ENCODE measurements around the gene PTPRK. TPM values are rescaled to one million over a fixed set of nuclear protein-coding genes. Genes with fewer than 3 reads are reported as not detected.

The PTPRK gene
- total and polyA plus RNA-seq, 4 donors: 12.1 to 61.2 (median 29.1) TPM

DNA sequence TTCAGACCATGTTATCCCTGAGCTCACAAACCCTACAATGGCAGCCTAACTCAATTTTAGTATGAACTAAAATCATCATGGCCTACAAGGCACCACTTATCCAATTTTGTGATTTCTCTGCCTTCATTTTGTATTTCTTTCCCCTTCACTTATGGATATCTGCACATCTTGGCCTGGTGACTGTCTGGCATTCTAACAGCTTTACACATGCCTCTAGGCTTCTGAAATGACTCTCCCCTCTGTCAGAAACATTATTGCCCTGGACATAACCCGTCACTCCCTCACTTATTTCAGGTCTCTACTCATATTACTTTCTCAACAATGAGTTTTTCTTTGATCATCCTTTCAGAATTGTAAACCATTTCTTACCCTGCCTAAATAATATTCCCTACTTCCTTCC, 530.3 kb downstream of the PTPRK start:
- Histone ChIP-seq H3K36me3 (ENCODE audit: control insufficient read depth in 4 of 4, insufficient read depth in 3 of 4, low read depth in 1 of 4, low read length in 3 of 4) (peaks cover 0 to 6% (median 2%) of the 10 kb centered on the region in 4 donors), H3K27me3 (ENCODE audit: control insufficient read depth in 4 of 4, insufficient read depth in 4 of 4, low read length in 3 of 4) (no peaks in the 10 kb centered on the region), H3K4me3 (ENCODE audit: low read depth in 1 of 3, low read length in 3 of 3) (no peak overlapping the region), H3K9ac (ENCODE audit: low read depth in 1 of 2, low read length in 2 of 2) (no peak overlapping the region), H3K4me1 (ENCODE audit: control insufficient read depth in 4 of 4, insufficient read depth in 4 of 4, low read length in 3 of 4) (no peaks in the 10 kb centered on the region), H3K9me3 (ENCODE audit: control insufficient read depth in 4 of 4, low read length in 3 of 4) (no peaks in the 10 kb centered on the region), H3K27ac (ENCODE audit: low read depth in 1 of 2, low read length in 2 of 2) (no peak overlapping the region)
- 95% methylated on average over 1 of the region's 1 CpG for WGBS
- DNase-seq (ENCODE audit: low spot score): no peak
- TF ChIP-seq EGR1 (IDR thresholded peaks at IDR 0.05; ENCODE audit: low read depth in 2 of 2) (no peak), NR2F2 (IDR thresholded peaks at IDR 0.05) (no peak), CTCF (IDR thresholded peaks at IDR 0.05; ENCODE audit: low read depth, low read length, missing input control) (no peak), HNF4A (conservative IDR thresholded peaks at IDR 0.05) (no peak), ZBTB33 (IDR thresholded peaks at IDR 0.05) (no peak), RAD21 (IDR thresholded peaks at IDR 0.05) (no peak), GABPA (IDR thresholded peaks at IDR 0.05 in 1 of 2, conservative IDR thresholded peaks at IDR 0.05 in 1 of 2) (no peak), RXRA (IDR thresholded peaks at IDR 0.05) (no peak), SP1 (IDR thresholded peaks at IDR 0.05) (no peak), FOXA2 (IDR thresholded peaks at IDR 0.05) (no peak), YY1 (IDR thresholded peaks at IDR 0.05) (no peak), JUND (IDR thresholded peaks at IDR 0.05) (no peak), TAF1 (conservative IDR thresholded peaks at IDR 0.05) (no peak), FOXA1 (IDR thresholded peaks at IDR 0.05) (no peak)
- TF ChIP-seq, protein P1, sequence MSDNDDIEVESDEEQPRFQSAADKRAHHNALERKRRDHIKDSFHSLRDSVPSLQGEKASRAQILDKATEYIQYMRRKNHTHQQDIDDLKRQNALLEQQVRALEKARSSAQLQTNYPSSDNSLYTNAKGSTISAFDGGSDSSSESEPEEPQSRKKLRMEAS (IDR thresholded peaks at IDR 0.05): no peak
- TF ChIP-seq, protein P2, sequence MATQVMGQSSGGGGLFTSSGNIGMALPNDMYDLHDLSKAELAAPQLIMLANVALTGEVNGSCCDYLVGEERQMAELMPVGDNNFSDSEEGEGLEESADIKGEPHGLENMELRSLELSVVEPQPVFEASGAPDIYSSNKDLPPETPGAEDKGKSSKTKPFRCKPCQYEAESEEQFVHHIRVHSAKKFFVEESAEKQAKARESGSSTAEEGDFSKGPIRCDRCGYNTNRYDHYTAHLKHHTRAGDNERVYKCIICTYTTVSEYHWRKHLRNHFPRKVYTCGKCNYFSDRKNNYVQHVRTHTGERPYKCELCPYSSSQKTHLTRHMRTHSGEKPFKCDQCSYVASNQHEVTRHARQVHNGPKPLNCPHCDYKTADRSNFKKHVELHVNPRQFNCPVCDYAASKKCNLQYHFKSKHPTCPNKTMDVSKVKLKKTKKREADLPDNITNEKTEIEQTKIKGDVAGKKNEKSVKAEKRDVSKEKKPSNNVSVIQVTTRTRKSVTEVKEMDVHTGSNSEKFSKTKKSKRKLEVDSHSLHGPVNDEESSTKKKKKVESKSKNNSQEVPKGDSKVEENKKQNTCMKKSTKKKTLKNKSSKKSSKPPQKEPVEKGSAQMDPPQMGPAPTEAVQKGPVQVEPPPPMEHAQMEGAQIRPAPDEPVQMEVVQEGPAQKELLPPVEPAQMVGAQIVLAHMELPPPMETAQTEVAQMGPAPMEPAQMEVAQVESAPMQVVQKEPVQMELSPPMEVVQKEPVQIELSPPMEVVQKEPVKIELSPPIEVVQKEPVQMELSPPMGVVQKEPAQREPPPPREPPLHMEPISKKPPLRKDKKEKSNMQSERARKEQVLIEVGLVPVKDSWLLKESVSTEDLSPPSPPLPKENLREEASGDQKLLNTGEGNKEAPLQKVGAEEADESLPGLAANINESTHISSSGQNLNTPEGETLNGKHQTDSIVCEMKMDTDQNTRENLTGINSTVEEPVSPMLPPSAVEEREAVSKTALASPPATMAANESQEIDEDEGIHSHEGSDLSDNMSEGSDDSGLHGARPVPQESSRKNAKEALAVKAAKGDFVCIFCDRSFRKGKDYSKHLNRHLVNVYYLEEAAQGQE (IDR thresholded peaks at IDR 0.05): no peak
- TF ChIP-seq, protein P3, sequence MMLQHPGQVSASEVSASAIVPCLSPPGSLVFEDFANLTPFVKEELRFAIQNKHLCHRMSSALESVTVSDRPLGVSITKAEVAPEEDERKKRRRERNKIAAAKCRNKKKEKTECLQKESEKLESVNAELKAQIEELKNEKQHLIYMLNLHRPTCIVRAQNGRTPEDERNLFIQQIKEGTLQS (IDR thresholded peaks at IDR 0.05): no peak

All from liver (tissue), 9 donors.